ENCODE data around the gene GOT1. TPM values are rescaled to one million over a fixed set of nuclear protein-coding genes. Genes with fewer than 3 reads are reported as not detected.

Gene GOT1
- polyA plus RNA-seq, 4 donors = 23.5 to 105 (median 72.0) TPM

DNA sequence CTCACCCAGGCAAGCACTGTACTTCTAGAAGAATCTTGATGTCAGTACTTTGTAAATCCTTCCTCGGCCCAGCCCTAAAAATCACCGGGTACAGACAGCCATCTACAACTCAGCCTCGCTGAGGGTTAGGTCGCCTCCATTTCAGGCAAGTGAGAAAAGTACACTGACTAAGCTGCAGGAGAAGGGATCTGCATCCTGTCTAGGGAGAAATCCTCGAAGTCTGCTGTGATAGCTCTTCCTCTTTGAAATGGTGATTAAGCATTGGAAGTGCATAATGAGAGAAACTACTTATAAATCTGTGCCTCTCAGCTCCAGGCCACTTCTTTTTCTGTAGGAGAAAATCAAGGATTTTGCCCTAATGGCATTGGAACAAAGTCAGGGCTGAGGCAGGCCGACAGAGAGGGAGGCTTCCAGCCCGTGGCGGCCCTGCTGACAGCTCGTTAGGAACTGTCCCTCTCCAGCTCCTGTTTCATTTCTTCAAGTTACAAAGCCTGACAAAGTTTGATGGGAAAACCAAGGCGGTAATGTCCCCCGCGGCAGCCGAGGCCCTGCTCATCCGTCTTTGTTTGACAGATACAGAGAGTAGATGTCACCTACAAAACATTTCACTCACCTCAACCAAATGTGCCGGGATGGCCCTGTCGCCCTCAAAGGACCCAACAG, 14.1 kb upstream of the GOT1 start:
- Histone ChIP-seq H3K9me3 (ENCODE audit: control insufficient read depth in 2 of 2, insufficient read depth in 1 of 2, low read depth in 1 of 2, low read length in 1 of 2) (no peaks in the 10 kb centered on the region), H3K4me3 (ENCODE audit: low read depth in 1 of 3, low read length in 3 of 3) (no peak overlapping the region), H3K27ac (ENCODE audit: low read depth in 1 of 3, low read length in 2 of 3) (peak overlapping the region in 2 of 3 donors; percentile 57 to 63), H3K4me1 (ENCODE audit: control insufficient read depth in 3 of 3, insufficient read depth in 2 of 3, low read depth in 1 of 3, low read length in 2 of 3) (no peaks in the 10 kb centered on the region), H3K27me3 (ENCODE audit: control insufficient read depth in 3 of 3, insufficient read depth in 3 of 3, low read length in 3 of 3) (peaks cover 0 to 27% (median 2%) of the 10 kb centered on the region in 3 donors), H3K36me3 (ENCODE audit: control insufficient read depth in 3 of 3, insufficient read depth in 2 of 3, low read depth in 1 of 3, low read length in 3 of 3) (no peaks in the 10 kb centered on the region)
- WGBS, 3 donors = 55 to 68% (median 67%) methylated on average over 16 of the region's 16 CpGs
- FAIRE-seq = no peak
- DNase-seq = no peak

DNA sequence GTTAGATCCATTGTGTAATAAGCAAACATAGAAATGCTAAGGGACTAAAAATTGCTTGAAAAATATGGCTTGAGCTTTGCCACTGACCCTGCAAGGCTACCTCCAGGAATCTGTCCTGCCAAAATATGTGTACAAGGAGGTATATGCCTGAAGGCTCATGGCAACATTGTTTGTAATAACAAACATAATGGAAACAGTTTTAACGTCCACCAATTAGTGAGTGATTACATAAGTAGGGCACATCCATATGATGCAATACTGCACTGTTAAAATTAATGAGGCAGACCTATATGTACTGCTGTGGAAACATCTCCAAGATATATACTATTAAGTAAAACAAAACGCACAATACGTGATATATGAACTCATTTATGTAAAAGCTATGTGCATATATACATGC, 13.1 kb upstream of the GOT1 start:
- 67 to 69% (median 67%) methylated on average over 3 of the region's 3 CpGs for WGBS, 3 donors
- H3K36me3 ChIP-seq (ENCODE audit: control insufficient read depth in 3 of 3, insufficient read depth in 2 of 3, low read depth in 1 of 3, low read length in 3 of 3) = no peaks in the 10 kb centered on the region
- no peak overlapping the region for H3K4me3 ChIP-seq (ENCODE audit: low read depth in 1 of 3, low read length in 3 of 3)
- peaks cover 0 to 18% (median 0%) of the 10 kb centered on the region in 3 donors for H3K27me3 ChIP-seq (ENCODE audit: control insufficient read depth in 3 of 3, insufficient read depth in 3 of 3, low read length in 3 of 3)
- H3K4me1 ChIP-seq (ENCODE audit: control insufficient read depth in 3 of 3, insufficient read depth in 2 of 3, low read depth in 1 of 3, low read length in 2 of 3) = no peaks in the 10 kb centered on the region
- no peak overlapping the region for H3K27ac ChIP-seq (ENCODE audit: low read depth in 1 of 3, low read length in 2 of 3)
- DNase-seq (no peak), FAIRE-seq (no peak)
- no peaks in the 10 kb centered on the region for H3K9me3 ChIP-seq (ENCODE audit: control insufficient read depth in 2 of 2, insufficient read depth in 1 of 2, low read depth in 1 of 2, low read length in 1 of 2)

DNA sequence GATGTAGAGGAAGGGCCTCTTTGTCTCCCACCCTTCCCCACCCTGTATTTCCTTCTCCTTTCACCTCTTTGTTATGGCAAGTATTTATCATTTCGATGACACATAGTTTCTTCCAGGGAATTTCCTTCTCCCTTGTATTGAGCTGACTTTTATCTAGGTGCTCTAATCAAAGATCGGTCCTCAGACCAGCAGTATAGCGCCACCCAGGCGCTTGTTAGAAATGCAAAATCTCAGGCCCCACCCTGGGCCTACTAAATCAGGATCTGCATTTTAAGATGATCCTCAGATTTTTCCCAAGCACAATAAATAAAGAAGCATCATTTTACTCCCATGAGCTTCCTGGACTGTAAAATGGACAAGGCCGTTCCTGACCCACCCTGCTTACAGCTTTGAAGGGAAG, 12.0 kb upstream of the GOT1 start:
- Histone ChIP-seq H3K36me3 (ENCODE audit: control insufficient read depth in 3 of 3, insufficient read depth in 2 of 3, low read depth in 1 of 3, low read length in 3 of 3) (no peaks in the 10 kb centered on the region), H3K9me3 (ENCODE audit: control insufficient read depth in 2 of 2, insufficient read depth in 1 of 2, low read depth in 1 of 2, low read length in 1 of 2) (no peaks in the 10 kb centered on the region), H3K27ac (ENCODE audit: low read depth in 1 of 3, low read length in 2 of 3) (no peak overlapping the region), H3K4me3 (ENCODE audit: low read depth in 1 of 3, low read length in 3 of 3) (no peak overlapping the region), H3K4me1 (ENCODE audit: control insufficient read depth in 3 of 3, insufficient read depth in 2 of 3, low read depth in 1 of 3, low read length in 2 of 3) (no peaks in the 10 kb centered on the region), H3K27me3 (ENCODE audit: control insufficient read depth in 3 of 3, insufficient read depth in 3 of 3, low read length in 3 of 3) (peaks cover 0 to 12% (median 0%) of the 10 kb centered on the region in 3 donors)
- DNase-seq (no peak), FAIRE-seq (no peak)
- WGBS, 3 donors = 64 to 84% (median 83%) methylated on average over 5 of the region's 5 CpGs

DNA sequence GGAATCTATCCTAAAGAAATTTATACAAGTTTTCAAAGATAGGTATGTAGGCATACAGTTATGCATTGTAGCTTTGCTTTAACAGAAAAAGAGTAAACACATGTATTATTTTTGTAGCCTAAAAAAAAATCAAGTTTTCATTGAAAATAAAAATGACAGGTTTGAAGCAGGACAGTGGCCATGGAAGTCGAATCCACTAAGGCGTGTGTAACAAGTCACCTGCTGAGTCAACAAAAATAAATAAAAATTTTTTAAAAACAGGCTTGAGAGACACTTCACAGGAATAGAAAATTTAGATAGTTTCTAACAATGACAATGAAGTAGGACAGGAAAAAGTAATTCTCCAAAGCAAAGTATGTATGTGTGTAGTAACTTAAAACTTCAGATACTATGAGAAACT, 8.5 kb upstream of the GOT1 start:
- no peaks in the 10 kb centered on the region for H3K9me3 ChIP-seq (ENCODE audit: control insufficient read depth in 2 of 2, insufficient read depth in 1 of 2, low read depth in 1 of 2, low read length in 1 of 2)
- WGBS, 3 donors = 93 to 94% (median 93%) methylated on average over 2 of the region's 2 CpGs
- FAIRE-seq (no peak), DNase-seq (no peak)
- H3K27me3 ChIP-seq (ENCODE audit: control insufficient read depth in 3 of 3, insufficient read depth in 3 of 3, low read length in 3 of 3) = no peaks in the 10 kb centered on the region
- peaks cover 0 to 3% (median 2%) of the 10 kb centered on the region in 3 donors for H3K36me3 ChIP-seq (ENCODE audit: control insufficient read depth in 3 of 3, insufficient read depth in 2 of 3, low read depth in 1 of 3, low read length in 3 of 3)
- no peaks in the 10 kb centered on the region for H3K4me1 ChIP-seq (ENCODE audit: control insufficient read depth in 3 of 3, insufficient read depth in 2 of 3, low read depth in 1 of 3, low read length in 2 of 3)
- no peak overlapping the region for H3K4me3 ChIP-seq (ENCODE audit: low read depth in 1 of 3, low read length in 3 of 3)
- no peak overlapping the region for H3K27ac ChIP-seq (ENCODE audit: low read depth in 1 of 3, low read length in 2 of 3)

DNA sequence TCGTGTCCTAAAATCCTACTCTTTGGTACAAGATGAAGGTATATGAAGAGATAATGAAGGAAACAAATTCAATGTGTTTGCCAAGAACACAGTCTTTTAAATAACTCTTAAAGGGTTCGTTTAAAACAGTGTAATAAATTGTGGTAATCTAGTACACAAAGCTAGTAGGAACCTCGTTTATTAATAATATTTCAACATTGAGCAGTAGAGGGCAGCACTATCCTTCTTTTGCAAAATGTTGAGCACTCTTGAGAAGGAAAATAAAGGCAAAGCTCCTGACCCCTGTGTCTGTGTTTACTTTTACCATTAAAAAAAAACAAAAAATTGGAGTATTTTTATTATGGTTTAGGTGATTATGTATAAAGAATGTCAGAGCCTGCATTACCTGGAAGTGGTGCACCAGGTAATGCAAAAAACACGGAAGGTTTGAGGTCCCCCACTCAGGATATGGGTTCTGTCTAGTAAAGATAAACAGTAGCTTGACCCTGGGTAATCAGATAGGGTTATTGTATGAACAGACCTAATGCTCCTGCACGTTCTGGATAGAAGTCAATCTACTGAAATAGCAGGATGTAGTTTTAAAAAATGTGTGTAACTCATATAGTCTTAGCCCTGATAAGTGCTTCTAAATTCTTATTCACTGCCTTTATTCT, 5.7 kb upstream of the GOT1 start:
- H3K4me1 ChIP-seq (ENCODE audit: control insufficient read depth in 3 of 3, insufficient read depth in 2 of 3, low read depth in 1 of 3, low read length in 2 of 3) = no peaks in the 10 kb centered on the region
- H3K27me3 ChIP-seq (ENCODE audit: control insufficient read depth in 3 of 3, insufficient read depth in 3 of 3, low read length in 3 of 3) = no peaks in the 10 kb centered on the region
- WGBS, 3 donors = 27 to 33% (median 28%) methylated on average over 5 of the region's 5 CpGs
- H3K9me3 ChIP-seq (ENCODE audit: control insufficient read depth in 2 of 2, insufficient read depth in 1 of 2, low read depth in 1 of 2, low read length in 1 of 2) = no peaks in the 10 kb centered on the region
- no peak overlapping the region for H3K4me3 ChIP-seq (ENCODE audit: low read depth in 1 of 3, low read length in 3 of 3)
- peaks cover 0 to 7% (median 3%) of the 10 kb centered on the region in 3 donors for H3K36me3 ChIP-seq (ENCODE audit: control insufficient read depth in 3 of 3, insufficient read depth in 2 of 3, low read depth in 1 of 3, low read length in 3 of 3)
- peak overlapping the region in 1 of 3 donors; percentile 4 for H3K27ac ChIP-seq (ENCODE audit: low read depth in 1 of 3, low read length in 2 of 3)
- no peak for FAIRE-seq
- DNase-seq = peak; percentile 67 to 70

DNA sequence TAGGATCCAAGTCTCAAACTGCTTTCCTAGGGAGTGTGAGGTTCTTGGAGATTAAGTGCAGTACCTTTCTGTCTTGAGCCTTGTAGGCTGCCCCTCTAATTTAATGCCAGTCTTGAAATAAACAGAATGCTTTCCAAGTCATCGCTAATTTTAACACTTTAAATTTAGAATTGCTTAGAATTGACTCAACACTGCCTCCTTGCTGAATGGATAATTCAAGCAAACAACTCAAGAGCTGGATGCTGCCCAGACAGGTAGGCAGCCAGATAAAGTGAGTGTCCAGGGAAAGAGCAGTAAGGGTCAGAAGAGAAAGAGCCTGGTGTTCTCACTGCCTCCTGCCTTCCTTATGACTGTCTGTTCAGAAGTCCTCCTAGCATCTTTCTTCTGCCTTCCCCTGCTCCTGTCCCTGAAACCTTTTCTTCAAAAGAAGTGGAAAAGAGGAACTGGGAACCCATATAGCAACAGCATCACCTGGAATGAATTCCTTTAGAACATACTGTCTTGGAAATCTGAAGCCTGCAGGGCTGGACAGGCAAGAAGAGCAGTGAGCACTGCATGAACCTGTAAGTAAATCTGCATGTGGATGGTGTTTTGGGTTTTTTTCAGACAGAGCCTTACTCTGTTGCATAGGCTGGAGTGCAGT, 3.1 kb upstream of the GOT1 start:
- Histone ChIP-seq H3K4me1 (ENCODE audit: control insufficient read depth in 3 of 3, insufficient read depth in 2 of 3, low read depth in 1 of 3, low read length in 2 of 3) (peaks cover 0 to 6% (median 0%) of the 10 kb centered on the region in 3 donors), H3K4me3 (ENCODE audit: low read depth in 1 of 3, low read length in 3 of 3) (no peak overlapping the region), H3K27me3 (ENCODE audit: control insufficient read depth in 3 of 3, insufficient read depth in 3 of 3, low read length in 3 of 3) (no peaks in the 10 kb centered on the region), H3K9me3 (ENCODE audit: control insufficient read depth in 2 of 2, insufficient read depth in 1 of 2, low read depth in 1 of 2, low read length in 1 of 2) (no peaks in the 10 kb centered on the region), H3K27ac (ENCODE audit: low read depth in 1 of 3, low read length in 2 of 3) (no peak overlapping the region), H3K36me3 (ENCODE audit: control insufficient read depth in 3 of 3, insufficient read depth in 2 of 3, low read depth in 1 of 3, low read length in 3 of 3) (peaks cover 0 to 7% (median 3%) of the 10 kb centered on the region in 3 donors)
- FAIRE-seq = no peak
- WGBS, 3 donors = 3 to 15% (median 10%) methylated on average over 1 of the region's 1 CpG
- peak in 1 of 2 donors; percentile 23 for DNase-seq

DNA sequence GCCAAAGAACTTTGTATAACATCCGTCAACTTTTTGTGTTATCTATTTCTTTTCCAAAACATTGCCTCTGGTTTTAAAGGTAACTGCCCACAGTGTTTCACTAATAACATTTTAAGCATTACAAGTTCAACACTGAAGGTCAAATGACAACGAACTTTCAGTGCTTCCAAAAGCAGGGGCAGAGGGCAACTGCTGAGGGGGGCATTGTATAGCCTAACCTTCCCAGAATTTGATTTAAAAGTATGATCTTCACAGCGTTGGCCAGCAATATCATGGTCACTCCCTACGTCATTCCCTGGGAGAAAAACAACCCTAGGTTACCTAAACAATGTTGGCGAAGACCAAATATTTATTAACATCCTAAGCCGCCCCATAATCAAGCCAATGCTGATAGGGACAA, 2.5 kb upstream of the GOT1 start:
- Histone ChIP-seq H3K27ac (ENCODE audit: low read depth in 1 of 3, low read length in 2 of 3) (no peak overlapping the region), H3K4me1 (ENCODE audit: control insufficient read depth in 3 of 3, insufficient read depth in 2 of 3, low read depth in 1 of 3, low read length in 2 of 3) (peaks cover 0 to 6% (median 0%) of the 10 kb centered on the region in 3 donors), H3K9me3 (ENCODE audit: control insufficient read depth in 2 of 2, insufficient read depth in 1 of 2, low read depth in 1 of 2, low read length in 1 of 2) (no peaks in the 10 kb centered on the region), H3K27me3 (ENCODE audit: control insufficient read depth in 3 of 3, insufficient read depth in 3 of 3, low read length in 3 of 3) (no peaks in the 10 kb centered on the region), H3K4me3 (ENCODE audit: low read depth in 1 of 3, low read length in 3 of 3) (no peak overlapping the region), H3K36me3 (ENCODE audit: control insufficient read depth in 3 of 3, insufficient read depth in 2 of 3, low read depth in 1 of 3, low read length in 3 of 3) (peaks cover 0 to 7% (median 3%) of the 10 kb centered on the region in 3 donors)
- WGBS, 3 donors = 74 to 81% (median 79%) methylated on average over 6 of the region's 6 CpGs
- FAIRE-seq (no peak), DNase-seq (no peak)

DNA sequence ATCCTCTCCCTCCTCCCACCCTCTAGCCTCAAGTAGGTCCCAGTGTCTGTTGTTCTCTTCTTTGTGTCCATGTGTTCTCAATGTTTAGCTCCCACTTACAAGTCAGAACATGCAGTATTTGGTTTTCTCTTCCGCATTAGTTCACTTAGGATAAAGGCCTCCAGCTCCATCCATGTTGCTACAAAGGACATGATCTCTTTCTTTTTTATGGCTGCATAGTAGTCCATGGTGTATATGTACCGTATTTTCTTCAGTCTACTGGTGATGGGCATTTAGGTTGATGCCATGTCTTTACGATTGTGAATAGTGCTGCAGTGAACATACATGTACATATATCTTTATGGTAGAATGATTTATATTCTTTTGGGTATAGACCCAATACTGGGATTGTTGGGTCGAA, 1.6 kb upstream of the GOT1 start:
- Histone ChIP-seq H3K4me1 (ENCODE audit: control insufficient read depth in 3 of 3, insufficient read depth in 2 of 3, low read depth in 1 of 3, low read length in 2 of 3) (peaks cover 0 to 6% (median 0%) of the 10 kb centered on the region in 3 donors), H3K36me3 (ENCODE audit: control insufficient read depth in 3 of 3, insufficient read depth in 2 of 3, low read depth in 1 of 3, low read length in 3 of 3) (peaks cover 0 to 7% (median 3%) of the 10 kb centered on the region in 3 donors), H3K9me3 (ENCODE audit: control insufficient read depth in 2 of 2, insufficient read depth in 1 of 2, low read depth in 1 of 2, low read length in 1 of 2) (no peaks in the 10 kb centered on the region), H3K27ac (ENCODE audit: low read depth in 1 of 3, low read length in 2 of 3) (peak overlapping the region in 1 of 3 donors; percentile 47), H3K4me3 (ENCODE audit: low read depth in 1 of 3, low read length in 3 of 3) (no peak overlapping the region), H3K27me3 (ENCODE audit: control insufficient read depth in 3 of 3, insufficient read depth in 3 of 3, low read length in 3 of 3) (no peaks in the 10 kb centered on the region)
- WGBS, 3 donors = 95 to 99% (median 97%) methylated on average over 4 of the region's 4 CpGs
- no peak for DNase-seq
- no peak for FAIRE-seq
